Cerebellar cortex (tissue), 1 donor: Measurements from ENCODE around the gene C16orf89.

ENCODE experiments used
- DNase-seq: peaks from one replicate; pipeline ENCODE4 v3.0.0-alpha.2; 2015; ENCODE audit warnings: low spot score

C16orf89 gene

GRCh38 chr16:5027575-5028235, 38.1 kb downstream of the C16orf89 start:
- DNase-seq: no peak

GRCh38 chr16:5027086-5027485, 38.7 kb downstream of the C16orf89 start:
- DNase-seq: no peak

- DNase-seq: no peak
These were observed 39.1 kb downstream of the C16orf89 start for GRCh38 chr16:5026664-5027063.

- peak; percentile 49 for DNase-seq
These were observed 40.6 kb downstream of the C16orf89 start for GRCh38 chr16:5025171-5025632.

GRCh38 chr16:5024632-5025031, 41.1 kb downstream of the C16orf89 start:
- DNase-seq: no peak

GRCh38 chr16:5022521-5022920, 43.2 kb downstream of the C16orf89 start:
- no peak for DNase-seq

- DNase-seq: no peak
These were observed 45.2 kb downstream of the C16orf89 start for GRCh38 chr16:5020551-5020950.

GRCh38 chr16:5019775-5020174, 46.0 kb downstream of the C16orf89 start:
- DNase-seq: no peak

GRCh38 chr16:5018793-5019192, 47.0 kb downstream of the C16orf89 start:
- DNase-seq: no peak

- no peak for DNase-seq
These were observed 48.1 kb downstream of the C16orf89 start for GRCh38 chr16:5017678-5017969.

- no peak for DNase-seq
These were observed 48.6 kb downstream of the C16orf89 start for GRCh38 chr16:5016967-5017677.

- no peak for DNase-seq
These were observed 49.9 kb downstream of the C16orf89 start for GRCh38 chr16:5015887-5016286.

- no peak for DNase-seq
These were observed 50.4 kb downstream of the C16orf89 start for GRCh38 chr16:5015351-5015750.

GRCh38 chr16:5012887-5013286, 52.9 kb downstream of the C16orf89 start:
- no peak for DNase-seq

GRCh38 chr16:5011637-5012036, 54.1 kb downstream of the C16orf89 start:
- no peak for DNase-seq

- DNase-seq: no peak
These were observed 55.0 kb downstream of the C16orf89 start for GRCh38 chr16:5010576-5011329.

- no peak for DNase-seq
These were observed 57.4 kb downstream of the C16orf89 start for GRCh38 chr16:5008311-5008731.

GRCh38 chr16:5007256-5007655, 58.5 kb downstream of the C16orf89 start:
- DNase-seq: no peak

GRCh38 chr16:5006348-5007193, 59.2 kb downstream of the C16orf89 start:
- DNase-seq: no peak

GRCh38 chr16:5005916-5006315, 59.8 kb downstream of the C16orf89 start:
- no peak for DNase-seq

GRCh38 chr16:5004311-5004710, 61.4 kb downstream of the C16orf89 start:
- no peak for DNase-seq

- no peak for DNase-seq
These were observed 61.9 kb downstream of the C16orf89 start for GRCh38 chr16:5003828-5004227.
